ENCODE results near the gene SOAT2. TPM values are rescaled to one million over a fixed set of nuclear protein-coding genes. Genes with fewer than 3 reads are reported as not detected.

Gene SOAT2
- not detected for total RNA-seq (ENCODE audit: unreplicated experiment)
- long read RNA-seq, result 0 reads

GRCh38 chr12:53102883-53103807 lies at the start of gene SOAT2:
SOAT2 (plus strand) TSS chr12:53103486; CDS start chr12:53103578, 92 bp downstream.
- H3K36me3 Mint-ChIP-seq (ENCODE audit: low read depth, unreplicated experiment), result no peaks in the 10 kb centered on the region
- peak within 1 kb of the TSS; percentile 50 for H3K4me3 Mint-ChIP-seq (ENCODE audit: unreplicated experiment)
- DNase-seq (ENCODE audit: low spot score), result no peak
- H3K27ac Mint-ChIP-seq (ENCODE audit: unreplicated experiment), result peak within 1 kb of the TSS; percentile 80
- H3K9me3 Mint-ChIP-seq (ENCODE audit: unreplicated experiment), result no peaks in the 10 kb centered on the region
- H3K4me1 Mint-ChIP-seq (ENCODE audit: unreplicated experiment), result peaks cover 44% of the 10 kb centered on the region
- no peak for TF ChIP-seq CTCF (IDR thresholded peaks at IDR 0.05; ENCODE audit: unreplicated experiment)
- H3K27me3 Mint-ChIP-seq (ENCODE audit: unreplicated experiment), result peaks cover 6% of the 10 kb centered on the region

- H3K36me3 Mint-ChIP-seq (ENCODE audit: low read depth, unreplicated experiment), result peaks cover 28% of the 10 kb centered on the region
- no peak overlapping the region for H3K27ac Mint-ChIP-seq (ENCODE audit: unreplicated experiment)
- H3K4me3 Mint-ChIP-seq (ENCODE audit: unreplicated experiment), result peak overlapping the region; percentile 90
These were observed 49.0 kb upstream of the SOAT2 start for GRCh38 chr12:53054112-53054878.

GRCh38 chr12:53055471-53056266 lies 47.6 kb upstream of the SOAT2 start:
- peak overlapping the region; percentile 51 for H3K4me3 Mint-ChIP-seq (ENCODE audit: unreplicated experiment)
- H3K4me1 Mint-ChIP-seq (ENCODE audit: unreplicated experiment), result peaks cover 23% of the 10 kb centered on the region

More at GRCh38 chr12:53054112-53054878, 49.0 kb upstream of the SOAT2 start:
- H3K9me3 Mint-ChIP-seq (ENCODE audit: unreplicated experiment), result no peaks in the 10 kb centered on the region
- H3K27me3 Mint-ChIP-seq (ENCODE audit: unreplicated experiment), result peaks cover 19% of the 10 kb centered on the region
- no peak for TF ChIP-seq CTCF (IDR thresholded peaks at IDR 0.05; ENCODE audit: unreplicated experiment)
- H3K4me1 Mint-ChIP-seq (ENCODE audit: unreplicated experiment), result peaks cover 31% of the 10 kb centered on the region
- peak; percentile 88 for DNase-seq (ENCODE audit: low spot score)

GRCh38 chr12:53056296-53056695 lies 47.0 kb upstream of the SOAT2 start:
- Mint-ChIP-seq H3K27ac (ENCODE audit: unreplicated experiment) (no peak overlapping the region), H3K36me3 (ENCODE audit: low read depth, unreplicated experiment) (peaks cover 27% of the 10 kb centered on the region), H3K4me1 (ENCODE audit: unreplicated experiment) (peaks cover 17% of the 10 kb centered on the region), H3K9me3 (ENCODE audit: unreplicated experiment) (no peaks in the 10 kb centered on the region), H3K27me3 (ENCODE audit: unreplicated experiment) (peaks cover 18% of the 10 kb centered on the region), H3K4me3 (ENCODE audit: unreplicated experiment) (peak overlapping the region; percentile 44)
- DNase-seq (ENCODE audit: low spot score), result no peak
- TF ChIP-seq CTCF (IDR thresholded peaks at IDR 0.05; ENCODE audit: unreplicated experiment), result no peak

More at GRCh38 chr12:53055471-53056266, 47.6 kb upstream of the SOAT2 start:
- TF ChIP-seq CTCF (IDR thresholded peaks at IDR 0.05; ENCODE audit: unreplicated experiment), result no peak
- no peak for DNase-seq (ENCODE audit: low spot score)
- H3K27me3 Mint-ChIP-seq (ENCODE audit: unreplicated experiment), result peaks cover 19% of the 10 kb centered on the region
- H3K27ac Mint-ChIP-seq (ENCODE audit: unreplicated experiment), result no peak overlapping the region
- H3K36me3 Mint-ChIP-seq (ENCODE audit: low read depth, unreplicated experiment), result peaks cover 27% of the 10 kb centered on the region
- no peaks in the 10 kb centered on the region for H3K9me3 Mint-ChIP-seq (ENCODE audit: unreplicated experiment)

All from endothelial cell (in vitro differentiated cells).